T1000 (cell line): Measurements from ENCODE around the gene ROM1.

Source experiments
- DNase-seq: peaks from one replicate; lab custom pipeline; 2025; ENCODE audit warnings: mixed read lengths; lab: John Stamatoyannopoulos, UW

The ROM1 gene

GRCh38 chr11:62588966-62589637, 24.0 kb upstream of the ROM1 start:
- no peak for DNase-seq

- peak; percentile 97 for DNase-seq
These were observed 21.5 kb upstream of the ROM1 start, which contains the start of gene TUT1 for GRCh38 chr11:62591448-62592145. Gene TUT1 (minus strand): TSS chr11:62591523. CDS start chr11:62591485, 38 bp downstream.

GRCh38 chr11:62592146-62592815, 20.8 kb upstream of the ROM1 start:
- no peak for DNase-seq

- no peak for DNase-seq
These were observed 20.1 kb upstream of the ROM1 start for GRCh38 chr11:62592989-62593421.

GRCh38 chr11:62593434-62594044, 19.5 kb upstream of the ROM1 start:
- DNase-seq, result peak; percentile 46

GRCh38 chr11:62595124-62595523, 17.9 kb upstream of the ROM1 start:
- DNase-seq, result no peak

GRCh38 chr11:62599069-62599696, 13.9 kb upstream of the ROM1 start:
- DNase-seq, result peak; percentile 93

GRCh38 chr11:62599901-62600300, 13.2 kb upstream of the ROM1 start:
- no peak for DNase-seq

- no peak for DNase-seq
These were observed 12.5 kb upstream of the ROM1 start for GRCh38 chr11:62600367-62601121.

- no peak for DNase-seq
These were observed 12.0 kb upstream of the ROM1 start for GRCh38 chr11:62601122-62601371.

- peak; percentile 99 for DNase-seq
These were observed 11.5 kb upstream of the ROM1 start, which contains the start of gene MTA2 for GRCh38 chr11:62601372-62602140. Gene MTA2 (minus strand): TSS chr11:62601865. CDS start chr11:62601450, 415 bp downstream.

GRCh38 chr11:62602141-62603071, 10.7 kb upstream of the ROM1 start:
- peak; percentile 61 for DNase-seq

GRCh38 chr11:62603072-62603408, 10.0 kb upstream of the ROM1 start:
- no peak for DNase-seq

- DNase-seq, result no peak
These were observed 9.2 kb upstream of the ROM1 start for GRCh38 chr11:62603776-62604299.

GRCh38 chr11:62604460-62605120, 8.5 kb upstream of the ROM1 start:
- DNase-seq, result no peak

GRCh38 chr11:62605467-62605866, 7.6 kb upstream of the ROM1 start:
- no peak for DNase-seq

- DNase-seq, result no peak
These were observed 7.2 kb upstream of the ROM1 start for GRCh38 chr11:62605902-62606301.

- DNase-seq, result no peak
These were observed 5.3 kb upstream of the ROM1 start for GRCh38 chr11:62607714-62608113.

GRCh38 chr11:62608776-62609175, 4.3 kb upstream of the ROM1 start:
- no peak for DNase-seq
